A549 treated with CpdA at 1 μM for 4 hours (cell line): ENCODE data around the gene TUBG1. TPM values are rescaled to one million over a fixed set of nuclear protein-coding genes. Genes with fewer than 3 reads are reported as not detected.

Source experiments
- total RNA-seq: library from RNA; stranded (reverse); fragments of 200-300 nt; extraction: Qiagen RNA extraction; gene quantifications from 5 replicates; pipeline ENCODE4 v1.2.3, GENCODE V29; 2022; ENCODE audit warnings: low read depth

Gene TUBG1
- total RNA-seq = 145 to 162 TPM (median 150 TPM) in 5 replicates

GRCh38 chr17:42609182-42609813 lies at the start of gene TUBG1, which contains the start of gene RETREG3:
TSS of gene TUBG1 (plus strand) at chr17:42609683. CDS start at chr17:42609738, 55 bp downstream.
TSS of gene RETREG3 (minus strand) at chr17:42609374. CDS start at chr17:42609324, 50 bp downstream.

GRCh38 chr17:42561897-42562387 lies 47.5 kb upstream of the TUBG1 start, which contains the start of gene COASY:
TSS of gene COASY (plus strand) at chr17:42562148. CDS start at chr17:42562623, 475 bp downstream.

GRCh38 chr17:42566883-42567573 lies 42.5 kb upstream of the TUBG1 start, which contains the start of gene MLX:
TSS of gene MLX (plus strand) at chr17:42567100. CDS start at chr17:42567125, 25 bp downstream.

GRCh38 chr17:42577532-42578281 lies 31.8 kb upstream of the TUBG1 start, which contains the start of gene PSMC3IP:
TSS of gene PSMC3IP (minus strand) at chr17:42577729. CDS start at chr17:42577686, 43 bp downstream.

GRCh38 chr17:42659079-42659931 lies 49.8 kb downstream of the TUBG1 start, which contains the start of gene TUBG2:
TSS of gene TUBG2 (plus strand) at chr17:42659284. CDS start at chr17:42659504, 220 bp downstream.

Other genes with a start within 250 kb of the TUBG1 start
- gene STAT3, start 221.2 kb upstream of the TUBG1 start, total RNA-seq = 82.9 to 90.0 TPM (median 84.6 TPM) in 5 replicates
- 423 to 509 TPM (median 462 TPM) in 5 replicates for gene CAVIN1, start 186.4 kb upstream of the TUBG1 start, total RNA-seq
- 38.9 to 52.3 TPM (median 50.4 TPM) in 5 replicates for gene ATP6V0A1, start 150.8 kb upstream of the TUBG1 start, total RNA-seq
- gene NAGLU, start 73.4 kb upstream of the TUBG1 start, total RNA-seq = 31.1 to 46.8 TPM (median 42.4 TPM) in 5 replicates
- gene HSD17B1, start 56.8 kb upstream of the TUBG1 start, total RNA-seq = 1.2 to 1.9 TPM (median 1.5 TPM) in 5 replicates
- 104 to 135 TPM (median 124 TPM) in 5 replicates for gene COASY, start 47.5 kb upstream of the TUBG1 start, total RNA-seq
- gene MLX, start 42.6 kb upstream of the TUBG1 start, total RNA-seq = 51.8 to 60.6 TPM (median 57.2 TPM) in 5 replicates
- 35.3 to 49.1 TPM (median 36.5 TPM) in 5 replicates for gene PSMC3IP, start 32.0 kb upstream of the TUBG1 start, total RNA-seq
- gene RETREG3, start 309 bp upstream of the TUBG1 start, total RNA-seq = 27.4 to 32.7 TPM (median 29.2 TPM) in 5 replicates
- 21.3 to 26.6 TPM (median 23.8 TPM) in 5 replicates for gene TUBG2, start 49.6 kb downstream of the TUBG1 start, total RNA-seq
- gene PLEKHH3, start 67.3 kb downstream of the TUBG1 start, total RNA-seq = 11.4 to 20.4 TPM (median 18.3 TPM) in 5 replicates
- 0.30 to 0.63 TPM (median 0.37 TPM) in 5 replicates for gene CCR10, start 72.2 kb downstream of the TUBG1 start, total RNA-seq
- gene CNTNAP1, start 72.8 kb downstream of the TUBG1 start, total RNA-seq = 5.1 to 6.9 TPM (median 5.5 TPM) in 5 replicates
- gene EZH1, start 135.4 kb downstream of the TUBG1 start, total RNA-seq = 8.1 to 12.6 TPM (median 11.6 TPM) in 5 replicates
- gene RAMP2, start 151.5 kb downstream of the TUBG1 start, total RNA-seq = 0.65 to 1.3 TPM (median 0.99 TPM) in 5 replicates
- gene VPS25, start 163.8 kb downstream of the TUBG1 start, total RNA-seq = 126 to 132 TPM (median 128 TPM) in 5 replicates
- 0.92 to 2.0 TPM (median 1.3 TPM) in 5 replicates for gene WNK4, start 170.9 kb downstream of the TUBG1 start, total RNA-seq
- 118 to 141 TPM (median 138 TPM) in 5 replicates for gene COA3, start 189.0 kb downstream of the TUBG1 start, total RNA-seq
- gene CNTD1, start 189.2 kb downstream of the TUBG1 start, total RNA-seq = 0.08 to 0.27 TPM (median 0.25 TPM) in 3 of 5 replicates, not detected in the others
- 76.8 to 105 TPM (median 80.9 TPM) in 5 replicates for gene BECN1, start 214.6 kb downstream of the TUBG1 start, total RNA-seq
- gene PSME3, start 223.7 kb downstream of the TUBG1 start, total RNA-seq = 225 to 304 TPM (median 243 TPM) in 5 replicates
- gene AOC2, start 234.9 kb downstream of the TUBG1 start, total RNA-seq = 1.4 to 3.0 TPM (median 2.0 TPM) in 5 replicates
- gene AOC3, start 241.5 kb downstream of the TUBG1 start, total RNA-seq = 0.97 to 2.1 TPM (median 1.0 TPM) in 5 replicates